ENCODE results near the gene IL5. TPM values are rescaled to one million over a fixed set of nuclear protein-coding genes. Genes with fewer than 3 reads are reported as not detected.

Gene IL5
- not detected in 5 replicates for total RNA-seq (2022; extraction: Qiagen RNA extraction)

DNA sequence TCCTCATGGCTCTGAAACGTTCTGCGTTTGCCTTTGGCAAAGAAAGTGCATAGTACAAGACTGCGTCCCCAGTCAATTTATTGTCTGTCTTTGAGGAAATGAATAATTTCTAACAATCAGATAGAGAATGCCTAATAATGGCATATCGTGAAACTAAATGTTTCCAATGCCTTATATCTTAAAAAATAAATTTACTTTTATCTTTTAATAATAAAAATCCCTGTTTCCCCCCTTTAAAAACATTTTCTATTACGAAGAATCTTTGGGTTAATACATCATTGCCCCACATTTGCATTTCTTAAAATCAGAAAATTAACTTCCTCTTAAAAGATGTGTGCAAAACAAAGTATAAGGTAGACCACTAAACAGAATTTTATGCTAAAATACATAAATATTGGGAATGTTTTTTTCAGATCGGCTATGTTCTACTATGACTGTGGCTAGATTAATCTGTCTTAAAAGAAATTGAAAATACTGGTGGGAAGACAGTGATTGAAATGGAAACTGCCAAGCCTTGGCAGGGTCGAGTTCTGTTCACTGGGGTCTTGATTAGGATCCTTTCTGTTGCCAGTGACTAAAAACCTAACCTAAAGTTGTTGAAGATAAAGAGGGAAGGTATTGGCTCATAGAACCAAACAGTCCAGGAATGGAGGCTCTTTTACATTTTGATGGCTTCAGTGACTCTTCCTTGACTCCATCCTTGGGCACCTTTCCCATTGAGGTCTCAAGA is at the start of gene IL5:
Gene IL5, minus strand, starts transcription at position 51 of the 730 bp plus-strand sequence. Its CDS starts 44 bp downstream, at position 7.

GRCh38 chr5:132556763-132557477 is 13.6 kb upstream of the IL5 start, which contains the start of gene RAD50:
Gene RAD50 (plus strand): TSS chr5:132556977. CDS start chr5:132557325, 348 bp downstream.

Other genes starting within 250 kb of the IL5 start
- gene SLC22A4, start 249.1 kb downstream of the IL5 start, total RNA-seq (2022; extraction: Qiagen RNA extraction), result 4.8 to 6.3 TPM (median 5.5 TPM) in 5 replicates
- 56.2 to 59.5 TPM (median 59.0 TPM) in 5 replicates for gene SLC22A5, start 173.8 kb downstream of the IL5 start, total RNA-seq (2022; extraction: Qiagen RNA extraction)
- 28.0 to 34.3 TPM (median 31.2 TPM) in 5 replicates for gene IRF1, start 52.7 kb downstream of the IL5 start, total RNA-seq (2022; extraction: Qiagen RNA extraction)
- 24.1 to 32.0 TPM (median 27.7 TPM) in 5 replicates for gene RAD50, start 13.5 kb upstream of the IL5 start, total RNA-seq (2022; extraction: Qiagen RNA extraction)
- 0.08 to 0.10 TPM in 2 of 5 replicates, not detected in the others for gene IL13, start 114.7 kb upstream of the IL5 start, total RNA-seq (2022; extraction: Qiagen RNA extraction)
- not detected in 5 replicates for gene IL4, start 130.5 kb upstream of the IL5 start, total RNA-seq (2022; extraction: Qiagen RNA extraction)
- gene KIF3A, start 194.0 kb upstream of the IL5 start, total RNA-seq (2022; extraction: Qiagen RNA extraction), result 5.9 to 10.5 TPM (median 8.2 TPM) in 5 replicates
- gene CCNI2, start 203.9 kb upstream of the IL5 start, total RNA-seq (2022; extraction: Qiagen RNA extraction), result 0.07 to 0.26 TPM (median 0.10 TPM) in 4 of 5 replicates, not detected in the other
- 17.8 to 21.9 TPM (median 19.3 TPM) in 5 replicates for gene SEPTIN8, start 233.7 kb upstream of the IL5 start, total RNA-seq (2022; extraction: Qiagen RNA extraction)